RWPE2 (cell line): ENCODE data around the gene NCK1.
A peak's percentile ranks its signal among the peaks of the same experiment; 100 is the strongest.

Experiments used
- ATAC-seq: fragments of 200-7000 bp; cut with Tn5 transposase; 3 replicates; pipeline ENCODE4 v1.9.1; 2021; ENCODE audit warnings: low read depth
- DNase-seq: peaks from one replicate; pipeline ENCODE4 v3.0.0-alpha.2; 2020; ENCODE audit warnings: low spot score
- H3K27ac ChIP-seq: fragments of 450-650 bp; 2 replicates; pipeline ENCODE4 v1.5.1; 2017; ENCODE audit warnings: mild to moderate bottlenecking; ENCODE audit not compliant: poor library complexity, severe bottlenecking
- H3K27me3 ChIP-seq: fragments of 250-450 bp; sonication (Bioruptor Pico); 2 replicates; pipeline ENCODE4 v1.5.1; 2021; ENCODE audit warnings: mild to moderate bottlenecking, moderate library complexity; ENCODE audit not compliant: insufficient read depth, poor library complexity, severe bottlenecking
- H3K36me3 ChIP-seq: fragments of 250-450 bp; sonication (Bioruptor Pico); 2 replicates; pipeline ENCODE4 v1.5.1; 2020; ENCODE audit warnings: low read depth, mild to moderate bottlenecking, moderate library complexity
- H3K4me1 ChIP-seq: fragments of 250-450 bp; sonication (Bioruptor Pico); 2 replicates; pipeline ENCODE4 v1.5.1; 2021; ENCODE audit warnings: mild to moderate bottlenecking, moderate library complexity; ENCODE audit not compliant: insufficient read depth, poor library complexity, severe bottlenecking
- H3K4me3 ChIP-seq: fragments of 250-450 bp; sonication (Bioruptor Pico); 2 replicates; pipeline ENCODE4 v1.5.1; 2021; ENCODE audit warnings: mild to moderate bottlenecking, moderate library complexity; ENCODE audit not compliant: severe bottlenecking
- H3K9me3 ChIP-seq: fragments of 250-450 bp; sonication (Bioruptor Pico); 2 replicates; pipeline ENCODE4 v1.5.1; 2021; ENCODE audit warnings: mild to moderate bottlenecking, moderate library complexity; ENCODE audit not compliant: severe bottlenecking
- TF ChIP-seq, protein P1 (sequence below): fragments of 450-650 bp; IDR thresholded peaks from one replicate; pipeline ENCODE4 v1.5.1; 2017; ENCODE audit warnings: mild to moderate bottlenecking, moderate library complexity; ENCODE audit not compliant: poor library complexity, severe bottlenecking

The NCK1 gene

DNA sequence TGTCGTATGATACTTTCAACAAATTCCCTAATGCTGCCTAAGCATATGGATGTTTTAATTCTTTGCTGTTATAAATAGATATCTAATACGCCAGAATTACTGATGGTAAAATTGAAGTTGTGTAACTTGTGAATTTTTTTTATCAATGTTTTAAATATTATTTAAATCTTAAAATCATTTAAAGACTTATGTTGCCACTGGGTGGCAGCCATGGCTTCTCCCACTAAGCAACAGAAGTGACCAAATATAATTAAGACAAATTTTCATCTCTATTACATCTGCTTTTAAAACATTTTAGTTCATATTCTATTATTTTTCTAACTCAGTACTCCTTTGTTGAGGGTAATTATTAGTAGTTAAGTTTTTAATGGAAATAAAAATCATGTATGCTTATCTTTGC, 87.7 kb downstream of the NCK1 start:
- Histone ChIP-seq H3K4me1 (peaks cover 38% of the 10 kb centered on the region), H3K27me3 (no peaks in the 10 kb centered on the region), H3K36me3 (peaks cover 33% of the 10 kb centered on the region), H3K27ac (no peak overlapping the region), H3K4me3 (no peak overlapping the region), H3K9me3 (no peaks in the 10 kb centered on the region)
- DNase-seq (no peak), ATAC-seq (no peak)
- TF ChIP-seq, protein P1, sequence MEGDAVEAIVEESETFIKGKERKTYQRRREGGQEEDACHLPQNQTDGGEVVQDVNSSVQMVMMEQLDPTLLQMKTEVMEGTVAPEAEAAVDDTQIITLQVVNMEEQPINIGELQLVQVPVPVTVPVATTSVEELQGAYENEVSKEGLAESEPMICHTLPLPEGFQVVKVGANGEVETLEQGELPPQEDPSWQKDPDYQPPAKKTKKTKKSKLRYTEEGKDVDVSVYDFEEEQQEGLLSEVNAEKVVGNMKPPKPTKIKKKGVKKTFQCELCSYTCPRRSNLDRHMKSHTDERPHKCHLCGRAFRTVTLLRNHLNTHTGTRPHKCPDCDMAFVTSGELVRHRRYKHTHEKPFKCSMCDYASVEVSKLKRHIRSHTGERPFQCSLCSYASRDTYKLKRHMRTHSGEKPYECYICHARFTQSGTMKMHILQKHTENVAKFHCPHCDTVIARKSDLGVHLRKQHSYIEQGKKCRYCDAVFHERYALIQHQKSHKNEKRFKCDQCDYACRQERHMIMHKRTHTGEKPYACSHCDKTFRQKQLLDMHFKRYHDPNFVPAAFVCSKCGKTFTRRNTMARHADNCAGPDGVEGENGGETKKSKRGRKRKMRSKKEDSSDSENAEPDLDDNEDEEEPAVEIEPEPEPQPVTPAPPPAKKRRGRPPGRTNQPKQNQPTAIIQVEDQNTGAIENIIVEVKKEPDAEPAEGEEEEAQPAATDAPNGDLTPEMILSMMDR = peak; percentile 79

DNA sequence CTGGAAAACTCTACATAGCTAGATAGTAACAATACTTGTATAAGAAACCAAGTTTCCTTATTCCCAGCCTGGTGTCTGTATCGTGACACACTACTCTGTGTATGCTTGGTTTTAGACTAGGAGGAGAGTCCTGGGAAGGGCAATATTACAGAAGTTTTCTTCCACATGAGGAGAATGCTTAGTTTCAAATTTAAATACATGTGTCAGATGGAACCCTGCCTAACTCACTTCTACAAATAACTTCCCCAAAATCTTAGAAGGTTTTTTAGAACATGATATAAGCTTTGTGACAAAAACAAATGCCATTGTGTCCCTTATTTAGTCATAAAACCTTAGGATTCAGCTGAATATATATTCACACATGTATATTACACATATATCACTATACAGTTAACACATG, 88.6 kb downstream of the NCK1 start:
- H3K27me3 ChIP-seq = no peaks in the 10 kb centered on the region
- no peak for DNase-seq
- no peaks in the 10 kb centered on the region for H3K9me3 ChIP-seq
- H3K27ac ChIP-seq = peak overlapping the region; percentile 99
- peaks cover 26% of the 10 kb centered on the region for H3K36me3 ChIP-seq
- no peak overlapping the region for H3K4me3 ChIP-seq
- H3K4me1 ChIP-seq = peaks cover 47% of the 10 kb centered on the region
- TF ChIP-seq, protein P1 = no peak
- no peak for ATAC-seq

DNA sequence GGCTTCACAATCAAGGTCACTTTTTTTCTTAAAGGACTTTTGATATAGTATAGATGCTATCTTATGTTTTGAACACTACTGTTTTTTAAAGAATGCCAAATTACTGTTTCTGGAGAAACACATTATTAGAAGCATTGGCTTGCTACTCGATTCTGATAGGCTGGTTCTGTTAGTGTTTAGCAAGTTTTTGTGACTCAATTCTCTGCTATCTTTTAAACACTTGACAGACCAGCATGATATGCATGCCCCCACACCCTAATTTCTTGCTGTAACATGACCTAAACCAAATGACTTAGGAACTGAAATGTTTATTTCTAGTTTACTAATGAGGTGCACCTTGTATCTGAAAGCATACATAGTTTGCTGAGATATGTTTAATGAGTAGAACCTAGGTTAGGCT, 90.3 kb downstream of the NCK1 start:
- peak; percentile 68 for ATAC-seq
- TF ChIP-seq, protein P1 = no peak
- DNase-seq = no peak
- Histone ChIP-seq H3K36me3 (peaks cover 22% of the 10 kb centered on the region), H3K9me3 (no peaks in the 10 kb centered on the region), H3K4me1 (peaks cover 64% of the 10 kb centered on the region), H3K27me3 (no peaks in the 10 kb centered on the region), H3K4me3 (no peak overlapping the region), H3K27ac (peak overlapping the region; percentile 99)

DNA sequence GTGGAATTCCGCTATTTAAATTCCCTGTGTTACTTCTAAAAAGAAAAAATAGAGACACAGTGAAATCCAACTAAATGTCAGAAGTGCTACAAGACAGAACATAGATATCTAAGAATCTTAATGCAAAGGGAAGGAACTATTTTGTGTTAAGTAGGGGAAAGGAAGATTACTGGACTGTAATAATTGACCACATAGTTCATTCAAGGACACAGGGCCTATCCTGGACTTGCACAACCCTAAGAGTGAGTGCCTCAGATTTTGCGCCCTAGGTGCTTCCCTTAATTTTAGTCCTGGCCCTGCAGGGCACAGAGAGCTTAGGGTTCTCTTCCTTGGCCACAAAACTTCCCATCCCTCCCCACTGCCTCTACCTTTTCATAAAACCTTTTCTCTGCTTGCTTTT, 92.2 kb downstream of the NCK1 start:
- Histone ChIP-seq H3K36me3 (peaks cover 22% of the 10 kb centered on the region), H3K4me3 (no peak overlapping the region), H3K4me1 (peaks cover 70% of the 10 kb centered on the region), H3K27ac (peak overlapping the region; percentile 99), H3K27me3 (no peaks in the 10 kb centered on the region), H3K9me3 (no peaks in the 10 kb centered on the region)
- ATAC-seq = no peak
- TF ChIP-seq, protein P1 = no peak
- DNase-seq = no peak

DNA sequence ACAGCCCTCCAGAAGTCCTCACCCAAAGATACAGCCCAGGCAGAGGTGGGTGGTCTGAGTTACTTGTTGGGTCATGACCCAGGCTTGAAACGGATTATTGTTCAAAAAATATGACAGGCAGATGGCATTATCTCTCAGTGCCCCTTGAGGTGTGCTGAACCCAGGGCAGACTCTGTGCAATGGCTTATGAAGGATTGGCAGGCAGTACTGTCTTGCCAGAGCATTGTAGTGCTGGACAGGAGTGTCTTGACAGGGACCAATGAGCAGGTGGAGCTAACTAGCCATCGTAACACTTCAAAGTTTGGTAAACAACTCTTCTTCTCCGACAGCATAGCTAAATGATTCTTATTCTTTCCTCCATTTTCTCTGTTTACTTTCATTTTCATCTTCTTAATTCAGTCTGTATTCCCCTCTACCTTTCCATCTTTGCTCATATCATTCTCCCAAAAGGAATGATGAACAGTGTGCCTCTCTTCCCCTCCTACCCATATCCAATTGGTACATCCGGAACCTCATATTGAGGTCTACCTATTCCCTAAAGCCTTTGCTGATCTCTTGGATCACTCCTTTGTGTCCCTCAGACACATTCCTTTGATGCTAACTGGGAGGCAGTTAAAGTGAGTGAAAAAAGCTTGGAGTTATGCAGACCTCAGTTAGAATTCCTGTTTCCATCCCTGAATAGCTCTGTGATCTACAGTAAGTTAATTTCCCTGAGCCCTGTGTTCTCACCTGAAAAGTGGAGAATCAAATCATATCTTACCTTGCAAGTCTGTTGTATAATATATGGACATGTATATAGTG, 93.2 kb downstream of the NCK1 start:
- no peaks in the 10 kb centered on the region for H3K27me3 ChIP-seq
- TF ChIP-seq, protein P1 = no peak
- no peaks in the 10 kb centered on the region for H3K9me3 ChIP-seq
- H3K4me3 ChIP-seq = no peak overlapping the region
- no peak; the same call in 2 of the 3 replicates for ATAC-seq
- DNase-seq = no peak
- H3K27ac ChIP-seq = peak overlapping the region; percentile 99
- H3K4me1 ChIP-seq = peaks cover 68% of the 10 kb centered on the region
- H3K36me3 ChIP-seq = peaks cover 21% of the 10 kb centered on the region
